Measurements from ENCODE around the gene CRKL.

DNA sequence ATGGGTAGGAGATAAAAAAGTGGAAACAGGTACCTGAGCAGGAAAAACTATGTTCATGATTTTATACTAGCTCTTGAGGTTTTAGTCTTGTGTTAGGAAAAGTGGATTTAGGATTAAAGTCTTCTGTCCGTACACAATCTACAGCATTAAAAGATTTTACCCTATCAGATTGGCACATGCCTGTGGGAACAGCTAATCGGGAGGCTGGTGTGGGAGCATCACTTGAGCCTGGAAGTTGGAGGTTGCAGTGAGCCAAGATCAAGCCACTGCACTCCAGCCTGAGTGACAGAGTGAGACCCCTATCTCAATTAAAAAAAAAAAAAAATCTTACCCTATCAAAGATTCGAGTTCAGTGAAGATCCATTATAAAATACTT, 12.2 kb upstream of the CRKL start:
- TF ChIP-seq, protein P1, sequence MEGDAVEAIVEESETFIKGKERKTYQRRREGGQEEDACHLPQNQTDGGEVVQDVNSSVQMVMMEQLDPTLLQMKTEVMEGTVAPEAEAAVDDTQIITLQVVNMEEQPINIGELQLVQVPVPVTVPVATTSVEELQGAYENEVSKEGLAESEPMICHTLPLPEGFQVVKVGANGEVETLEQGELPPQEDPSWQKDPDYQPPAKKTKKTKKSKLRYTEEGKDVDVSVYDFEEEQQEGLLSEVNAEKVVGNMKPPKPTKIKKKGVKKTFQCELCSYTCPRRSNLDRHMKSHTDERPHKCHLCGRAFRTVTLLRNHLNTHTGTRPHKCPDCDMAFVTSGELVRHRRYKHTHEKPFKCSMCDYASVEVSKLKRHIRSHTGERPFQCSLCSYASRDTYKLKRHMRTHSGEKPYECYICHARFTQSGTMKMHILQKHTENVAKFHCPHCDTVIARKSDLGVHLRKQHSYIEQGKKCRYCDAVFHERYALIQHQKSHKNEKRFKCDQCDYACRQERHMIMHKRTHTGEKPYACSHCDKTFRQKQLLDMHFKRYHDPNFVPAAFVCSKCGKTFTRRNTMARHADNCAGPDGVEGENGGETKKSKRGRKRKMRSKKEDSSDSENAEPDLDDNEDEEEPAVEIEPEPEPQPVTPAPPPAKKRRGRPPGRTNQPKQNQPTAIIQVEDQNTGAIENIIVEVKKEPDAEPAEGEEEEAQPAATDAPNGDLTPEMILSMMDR (conservative IDR thresholded peaks at IDR 0.05; ENCODE audit: low read length): no peak
- no peak for TF ChIP-seq EZH2phosphoT487 (IDR thresholded peaks at IDR 0.05; ENCODE audit: borderline replicate concordance)

Measured in Loucy (cell line).